ENCODE measurements around the gene GFOD2. TPM values are rescaled to one million over a fixed set of nuclear protein-coding genes. Genes with fewer than 3 reads are reported as not detected.

Gene GFOD2
- total RNA-seq, 1 donor from 2014 or later, result 18.2 TPM

- peaks cover 26% of the 10 kb centered on the region for H3K27me3 ChIP-seq
Measured at GRCh38 chr16:67645397-67646121, 73.6 kb downstream of the GFOD2 start.

GRCh38 chr16:67644038-67644437, 75.1 kb downstream of the GFOD2 start:
- Histone ChIP-seq H3K4me1 (peaks cover 7% of the 10 kb centered on the region), H3K9me3 (no peaks in the 10 kb centered on the region), H3K36me3 (peaks cover 2% of the 10 kb centered on the region), H3K27me3 (peaks cover 15% of the 10 kb centered on the region), H3K27ac (no peak overlapping the region), H3K4me3 (no peak overlapping the region)
- ATAC-seq (no peak), DNase-seq (no peak)
- no peak for TF ChIP-seq CTCF (IDR thresholded peaks at IDR 0.05)
- intact Hi-C loops (cut with DNase I), result no loop called here

More at GRCh38 chr16:67645397-67646121, 73.6 kb downstream of the GFOD2 start:
- intact Hi-C loops (cut with DNase I), result no loop called here
- ATAC-seq, result no peak
- peak overlapping the region; percentile 42 for H3K4me3 ChIP-seq
- no peaks in the 10 kb centered on the region for H3K9me3 ChIP-seq
- H3K27ac ChIP-seq, result peak overlapping the region; percentile 58
- TF ChIP-seq CTCF (IDR thresholded peaks at IDR 0.05), result no peak
- no peak for DNase-seq
- no peaks in the 10 kb centered on the region for H3K36me3 ChIP-seq
- peaks cover 7% of the 10 kb centered on the region for H3K4me1 ChIP-seq

DNA sequence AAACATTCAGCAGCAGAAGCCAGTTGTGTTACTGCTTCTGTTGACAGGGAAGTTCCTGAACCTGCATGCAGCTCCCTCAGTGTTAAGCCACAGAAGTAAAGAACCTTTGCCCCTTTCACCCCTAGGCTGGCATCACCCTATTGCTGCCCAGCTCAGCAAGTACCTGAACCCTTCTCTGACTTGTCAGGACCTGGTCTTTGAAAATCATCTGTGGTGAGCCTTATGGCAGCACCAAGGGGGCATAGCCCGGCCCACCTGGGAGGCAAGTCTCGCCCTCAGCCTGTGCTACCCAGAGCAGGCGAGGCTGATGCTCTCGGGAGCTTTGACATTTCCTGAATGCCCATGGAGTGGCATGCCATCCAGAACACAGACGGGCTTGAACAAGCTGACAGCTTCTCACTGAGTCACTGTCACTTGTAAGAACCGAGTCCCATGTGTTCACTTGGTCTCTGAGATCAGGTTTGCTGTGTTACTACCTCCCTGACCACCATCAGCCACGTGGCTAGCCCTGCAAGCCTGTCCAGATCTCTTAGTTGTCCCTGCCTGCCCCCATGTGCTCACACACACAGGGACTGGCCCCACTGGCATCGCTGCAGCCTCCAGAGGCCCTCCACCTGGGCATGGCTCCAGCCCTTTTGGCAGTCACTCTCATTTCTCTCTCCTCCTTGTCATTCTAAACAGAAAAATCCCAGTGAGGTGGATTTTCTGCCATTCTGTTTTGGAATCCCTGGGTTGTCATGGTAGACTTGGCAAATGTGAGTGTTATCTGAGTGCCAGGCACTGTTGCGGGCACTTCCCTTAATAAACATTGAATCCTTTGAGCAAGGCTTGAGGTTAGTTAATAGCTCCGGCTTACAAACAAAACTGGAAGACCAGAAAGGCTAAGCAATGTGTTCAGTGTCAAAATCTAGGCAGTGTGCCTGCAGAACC, 77.1 kb downstream of the GFOD2 start:
- Histone ChIP-seq H3K36me3 (peaks cover 22% of the 10 kb centered on the region), H3K4me1 (peaks cover 7% of the 10 kb centered on the region), H3K27ac (peak overlapping the region; percentile 24), H3K27me3 (peaks cover 10% of the 10 kb centered on the region), H3K4me3 (no peak overlapping the region), H3K9me3 (no peaks in the 10 kb centered on the region)
- DNase-seq, result peak; percentile 81
- peak; percentile 62 for ATAC-seq
- intact Hi-C loops (cut with DNase I), result no loop called here
- TF ChIP-seq CTCF (IDR thresholded peaks at IDR 0.05), result no peak

DNA sequence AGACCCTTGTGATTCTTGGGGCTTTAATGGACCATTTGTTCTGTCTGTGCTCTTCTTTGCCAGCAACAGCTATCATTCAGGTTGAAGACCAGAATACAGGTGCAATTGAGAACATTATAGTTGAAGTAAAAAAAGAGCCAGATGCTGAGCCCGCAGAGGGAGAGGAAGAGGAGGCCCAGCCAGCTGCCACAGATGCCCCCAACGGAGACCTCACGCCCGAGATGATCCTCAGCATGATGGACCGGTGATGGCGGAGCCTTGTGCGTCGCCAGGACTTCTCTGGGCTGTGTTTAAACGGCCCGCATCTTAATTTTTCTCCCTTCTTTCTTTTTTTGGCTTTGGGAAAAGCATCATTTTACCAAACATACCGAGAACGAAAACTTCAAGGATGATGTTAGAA, 81.5 kb downstream of the GFOD2 start:
- peaks cover 55% of the 10 kb centered on the region for H3K36me3 ChIP-seq
- no peak for TF ChIP-seq CTCF (IDR thresholded peaks at IDR 0.05)

GRCh38 chr16:67636713-67637112, 82.4 kb downstream of the GFOD2 start:
- Histone ChIP-seq H3K4me1 (no peaks in the 10 kb centered on the region), H3K36me3 (peaks cover 63% of the 10 kb centered on the region), H3K9me3 (no peaks in the 10 kb centered on the region), H3K27ac (no peak overlapping the region), H3K4me3 (no peak overlapping the region), H3K27me3 (no peaks in the 10 kb centered on the region)
- ATAC-seq, result no peak
- TF ChIP-seq CTCF (IDR thresholded peaks at IDR 0.05), result no peak
- intact Hi-C loops (cut with DNase I), result no loop called here
- DNase-seq, result peak; percentile 26

More for the DNA sequence above, 81.5 kb downstream of the GFOD2 start:
- Histone ChIP-seq H3K9me3 (no peaks in the 10 kb centered on the region), H3K4me1 (peaks cover 3% of the 10 kb centered on the region), H3K27ac (no peak overlapping the region), H3K27me3 (no peaks in the 10 kb centered on the region), H3K4me3 (no peak overlapping the region)
- intact Hi-C loops (cut with DNase I), result no loop called here
- DNase-seq, result peak; percentile 16
- ATAC-seq, result no peak
